ENCODE measurements around the gene ADAMTSL3. TPM values are rescaled to one million over a fixed set of nuclear protein-coding genes. Genes with fewer than 3 reads are reported as not detected.

ADAMTSL3 gene
- total RNA-seq, 4 donors from 2014 or later, result 16.6 to 30.0 (median 21.8) TPM

GRCh38 chr15:83769411-83769999, 115.6 kb downstream of the ADAMTSL3 start:
- TF ChIP-seq POLR2AphosphoS5 (IDR thresholded peaks at IDR 0.05) (no peak), EP300 (IDR thresholded peaks at IDR 0.05) (no peak), CTCF (IDR thresholded peaks at IDR 0.05) (no peak), POLR2A (IDR thresholded peaks at IDR 0.05; ENCODE audit: low read depth) (no peak)
- Histone ChIP-seq H3K9me3 (no peaks in the 10 kb centered on the region), H3K4me3 (no peak overlapping the region), H3K4me1 (peaks cover 9 to 34% (median 11%) of the 10 kb centered on the region in 4 donors), H3K27me3 (no peaks in the 10 kb centered on the region), H3K36me3 (peaks cover 0 to 13% (median 4%) of the 10 kb centered on the region in 4 donors), H3K27ac (replicated peaks in 1 of 4) (no peak overlapping the region)
- no peak for DNase-seq (ENCODE audit: extremely low spot score)
- intact Hi-C loops (cut with DNase I), result no loop called here
- 38% methylated on average over 1 of the region's 1 CpG for WGBS

- TF ChIP-seq EP300 (IDR thresholded peaks at IDR 0.05), result no peak
- no peak for DNase-seq (ENCODE audit: extremely low spot score)
- Histone ChIP-seq H3K9me3 (no peaks in the 10 kb centered on the region), H3K4me3 (no peak overlapping the region), H3K36me3 (peaks cover 0 to 18% (median 6%) of the 10 kb centered on the region in 4 donors), H3K27ac (replicated peaks in 1 of 4) (no peak overlapping the region), H3K27me3 (no peaks in the 10 kb centered on the region), H3K4me1 (no peaks in the 10 kb centered on the region)
- WGBS, result 27% methylated on average over 3 of the region's 3 CpGs
- intact Hi-C loops (cut with DNase I), result no loop called here
Observed at GRCh38 chr15:83775738-83776137, 121.8 kb downstream of the ADAMTSL3 start.

- Histone ChIP-seq H3K4me3 (no peak overlapping the region), H3K27ac (replicated peaks in 1 of 4) (no peak overlapping the region), H3K9me3 (no peaks in the 10 kb centered on the region), H3K4me1 (no peaks in the 10 kb centered on the region), H3K27me3 (no peaks in the 10 kb centered on the region), H3K36me3 (peaks cover 0 to 18% (median 6%) of the 10 kb centered on the region in 4 donors)
- TF ChIP-seq CTCF (IDR thresholded peaks at IDR 0.05) (no peak), POLR2A (IDR thresholded peaks at IDR 0.05; ENCODE audit: low read depth) (no peak), EP300 (IDR thresholded peaks at IDR 0.05) (no peak), POLR2AphosphoS5 (IDR thresholded peaks at IDR 0.05) (no peak)
- intact Hi-C loops (cut with DNase I), result no loop called here
- 100% methylated on average over 3 of the region's 4 CpGs for WGBS
- DNase-seq (ENCODE audit: extremely low spot score), result no peak
Observed at GRCh38 chr15:83776986-83777385, 123.1 kb downstream of the ADAMTSL3 start.

- H3K27ac ChIP-seq (replicated peaks in 1 of 4), result no peak overlapping the region
- 83% methylated on average over 1 of the region's 1 CpG for WGBS
- H3K4me1 ChIP-seq, result peaks cover 0 to 6% (median 0%) of the 10 kb centered on the region in 4 donors
- H3K36me3 ChIP-seq, result no peaks in the 10 kb centered on the region
- intact Hi-C loops (cut with DNase I), result no loop called here
- H3K9me3 ChIP-seq, result peaks cover 0 to 8% (median 4%) of the 10 kb centered on the region in 4 donors
- DNase-seq (ENCODE audit: extremely low spot score), result no peak
- H3K27me3 ChIP-seq, result no peaks in the 10 kb centered on the region
- TF ChIP-seq POLR2AphosphoS5 (IDR thresholded peaks at IDR 0.05) (no peak), CTCF (IDR thresholded peaks at IDR 0.05) (no peak), EP300 (IDR thresholded peaks at IDR 0.05) (no peak), POLR2A (IDR thresholded peaks at IDR 0.05; ENCODE audit: low read depth) (no peak)
- H3K4me3 ChIP-seq, result no peak overlapping the region
Observed at GRCh38 chr15:83783227-83783626, 129.3 kb downstream of the ADAMTSL3 start.

GRCh38 chr15:83784975-83785374, 131.1 kb downstream of the ADAMTSL3 start:
- peaks cover 0 to 6% (median 0%) of the 10 kb centered on the region in 4 donors for H3K4me1 ChIP-seq
- H3K27ac ChIP-seq (replicated peaks in 1 of 4), result no peak overlapping the region
- TF ChIP-seq EP300 (IDR thresholded peaks at IDR 0.05) (no peak), POLR2A (IDR thresholded peaks at IDR 0.05; ENCODE audit: low read depth) (no peak), POLR2AphosphoS5 (IDR thresholded peaks at IDR 0.05) (no peak), CTCF (IDR thresholded peaks at IDR 0.05) (no peak)
- H3K27me3 ChIP-seq, result no peaks in the 10 kb centered on the region
- no peak for DNase-seq (ENCODE audit: extremely low spot score)
- H3K4me3 ChIP-seq, result no peak overlapping the region
- intact Hi-C loops (cut with DNase I), result no loop called here
- H3K9me3 ChIP-seq, result peaks cover 0 to 8% (median 4%) of the 10 kb centered on the region in 4 donors
- no peaks in the 10 kb centered on the region for H3K36me3 ChIP-seq

All from esophagus muscularis mucosa (tissue), 4 donors.